Keratinocyte (primary cell): ENCODE measurements around the gene ARNT2. TPM values are rescaled to one million over a fixed set of nuclear protein-coding genes. Genes with fewer than 3 reads are reported as not detected.

Source experiments
- DNase-seq: peaks from one replicate; pipeline ENCODE4 v3.0.0-alpha.2; 2011; ENCODE audit warnings: low read depth, missing footprints, low spot score
- FAIRE-seq: peaks from 2 replicates; lab custom pipeline; 2011; peaks lifted over from hg19 to GRCh38; lab: Jason Lieb, UNC
- H2AFZ ChIP-seq: 2 replicates; pipeline ENCODE4 v1.6.0; 2012; ENCODE audit warnings: low read length, control low read depth, inconsistent platforms; ENCODE audit not compliant: control insufficient read depth
- H3K27ac ChIP-seq: 2 replicates; pipeline ENCODE4 v1.5.1; 2011; ENCODE audit warnings: low read length; ENCODE audit not compliant: control insufficient read depth, insufficient read depth
- H3K27me3 ChIP-seq: 3 replicates; pipeline ENCODE4 v1.6.0; 2011; ENCODE audit warnings: low read length; ENCODE audit not compliant: control insufficient read depth, insufficient read depth; ENCODE audit errors: extremely low read depth
- H3K36me3 ChIP-seq, 2 experiments: 2 replicates in 1 of 2; 3 replicates in 1 of 2; pipeline ENCODE4 v1.5.1; 2011; ENCODE audit warnings: low read length in 2 of 2, mild to moderate bottlenecking in 1 of 2; ENCODE audit not compliant: control insufficient read depth in 2 of 2, insufficient read depth in 2 of 2; ENCODE audit errors: extremely low read depth in 1 of 2
- H3K4me1 ChIP-seq: 3 replicates; pipeline ENCODE4 v1.5.1; 2011; ENCODE audit warnings: low read length; ENCODE audit not compliant: control insufficient read depth, insufficient read depth; ENCODE audit errors: extremely low read depth
- H3K4me2 ChIP-seq: 3 replicates; pipeline ENCODE4 v1.6.0; 2011; ENCODE audit warnings: low read depth, low read length; ENCODE audit not compliant: control insufficient read depth, insufficient read depth; ENCODE audit errors: extremely low read depth
- H3K4me3 ChIP-seq, 3 experiments: fragments of 200-600 bp in 1 of 3; sonication (generic) in 1 of 3; 2 replicates in 2 of 3; 3 replicates in 1 of 3; pipeline ENCODE4 v1.5.1; 2011 to 2016; ENCODE audit warnings: low read length in 3 of 3, mild to moderate bottlenecking in 3 of 3, control low read depth in 2 of 3, inconsistent platforms in 1 of 3, low read depth in 1 of 3, mixed read lengths in 1 of 3, mixed run types in 1 of 3, moderate library complexity in 1 of 3; ENCODE audit not compliant: control insufficient read depth in 2 of 3, insufficient read depth in 2 of 3; ENCODE audit errors: extremely low read depth in 1 of 3
- H3K79me2 ChIP-seq: 2 replicates; pipeline ENCODE4 v1.6.0; 2012; ENCODE audit warnings: low read length; ENCODE audit not compliant: control insufficient read depth, insufficient read depth
- H3K9ac ChIP-seq: 3 replicates; pipeline ENCODE4 v1.6.0; 2011; ENCODE audit warnings: low read length; ENCODE audit not compliant: control insufficient read depth, insufficient read depth; ENCODE audit errors: extremely low read depth
- H3K9me1 ChIP-seq: 3 replicates; pipeline ENCODE4 v1.6.0; 2011; ENCODE audit warnings: low read length; ENCODE audit not compliant: control insufficient read depth, insufficient read depth; ENCODE audit errors: extremely low read depth
- H3K9me3 ChIP-seq: 2 replicates; pipeline ENCODE4 v1.5.1; 2012; ENCODE audit warnings: low read depth, low read length; ENCODE audit not compliant: control insufficient read depth
- H4K20me1 ChIP-seq: 3 replicates; pipeline ENCODE4 v1.6.0; 2011; ENCODE audit warnings: low read length; ENCODE audit not compliant: control insufficient read depth, insufficient read depth; ENCODE audit errors: extremely low read depth
- CTCF ChIP-seq, 3 experiments: IDR thresholded peaks in 1 of 3; conservative IDR thresholded peaks in 1 of 3; optimal IDR thresholded peaks in 1 of 3; 2 replicates in 2 of 3; 3 replicates in 1 of 3; pipeline versions ENCODE3 to v1.5.1; 2011; ENCODE audit warnings: low read length in 3 of 3, mild to moderate bottlenecking in 3 of 3, moderate library complexity in 2 of 3, control low read depth in 1 of 3, inconsistent platforms in 1 of 3; ENCODE audit not compliant: insufficient read depth in 2 of 3; ENCODE audit errors: extremely low read depth in 1 of 3
- EZH2 ChIP-seq: IDR thresholded peaks from one replicate; pipeline ENCODE4 v1.6.1; 2012; ENCODE audit warnings: inconsistent platforms, mild to moderate bottlenecking, low read length, moderate library complexity
- dilution Hi-C: fragments of 300-500 bp; cut with MboI; formaldehyde crosslinking; loops from one replicate; pipeline ENCODE4 v1.7.0; 2020; ENCODE audit warnings: low sequenced_read_pairs; ENCODE audit not compliant: extremely low pct_ligation_motif_present
- polyA plus RNA-seq, 5 experiments: library from polyadenylated mRNA; depleted of rRNA in 3 of 5; stranded (reverse) in 3 of 5; stranded (forward) in 1 of 5; unstranded in 1 of 5; fragments of >200 nt; gene quantifications; 1 replicate in 1 of 5; 2 replicates in 3 of 5; 3 replicates in 1 of 5; pipeline versions ENCODE4 v1.2.1 to v1.2.3, GENCODE V29; 2011 to 2012; ENCODE audit warnings: missing spikeins in 2 of 5, low read depth in 1 of 5, low replicate concordance in 1 of 5

ARNT2 gene
- polyA plus RNA-seq, 1 donor (not counting 4 experiments of a cell fraction or from before 2014, with no cell fraction given) = 0.16 TPM

- H3K4me1 ChIP-seq = no peaks in the 10 kb centered on the region
- DNase-seq (no peak), FAIRE-seq (no peak)
- dilution Hi-C loops = no loop called here
- no peak overlapping the region for H3K4me2 ChIP-seq
- no peaks in the 10 kb centered on the region for H3K9me1 ChIP-seq
- no peak overlapping the region for H2AFZ ChIP-seq
- no peaks in the 10 kb centered on the region for H3K79me2 ChIP-seq
- H3K4me3 ChIP-seq = no peak overlapping the region
- H3K27me3 ChIP-seq = peaks cover 3% of the 10 kb centered on the region
- no peak overlapping the region for H3K9ac ChIP-seq
- no peaks in the 10 kb centered on the region for H3K36me3 ChIP-seq
- H3K27ac ChIP-seq = no peak overlapping the region
- no peaks in the 10 kb centered on the region for H3K9me3 ChIP-seq
- no peaks in the 10 kb centered on the region for H4K20me1 ChIP-seq
- TF ChIP-seq EZH2 = no peak
- TF ChIP-seq CTCF (optimal IDR thresholded peaks at IDR 0.05 in 1 of 3, IDR thresholded peaks at IDR 0.05 in 1 of 3, conservative IDR thresholded peaks at IDR 0.05 in 1 of 3; ENCODE audit: extremely low read depth in 1 of 3, insufficient read depth in 2 of 3, low read length in 3 of 3) = no peak
Measured at GRCh38 chr15:80429964-80430363, 25.8 kb downstream of the ARNT2 start.

GRCh38 chr15:80431635-80432344 is 27.6 kb downstream of the ARNT2 start:
- no peak overlapping the region for H2AFZ ChIP-seq
- H3K4me2 ChIP-seq = no peak overlapping the region
- FAIRE-seq (no peak), DNase-seq (no peak)
- dilution Hi-C loops = no loop called here
- no peak for TF ChIP-seq EZH2
- no peaks in the 10 kb centered on the region for H3K79me2 ChIP-seq
- H3K27ac ChIP-seq = no peak overlapping the region
- no peak overlapping the region for H3K4me3 ChIP-seq
- H4K20me1 ChIP-seq = no peaks in the 10 kb centered on the region
- no peak overlapping the region for H3K9ac ChIP-seq
- H3K9me1 ChIP-seq = no peaks in the 10 kb centered on the region
- no peaks in the 10 kb centered on the region for H3K9me3 ChIP-seq
- no peaks in the 10 kb centered on the region for H3K36me3 ChIP-seq
- H3K4me1 ChIP-seq = peaks cover 9% of the 10 kb centered on the region
- peaks cover 3% of the 10 kb centered on the region for H3K27me3 ChIP-seq

GRCh38 chr15:80432345-80432702 is 28.1 kb downstream of the ARNT2 start:
- no peaks in the 10 kb centered on the region for H4K20me1 ChIP-seq
- no peaks in the 10 kb centered on the region for H3K27me3 ChIP-seq
- no peak overlapping the region for H3K27ac ChIP-seq
- no peaks in the 10 kb centered on the region for H3K79me2 ChIP-seq
- no peaks in the 10 kb centered on the region for H3K9me3 ChIP-seq
- H3K4me1 ChIP-seq = peaks cover 14% of the 10 kb centered on the region
- no peak overlapping the region for H3K9ac ChIP-seq
- no peak for TF ChIP-seq EZH2
- no peak for TF ChIP-seq CTCF (optimal IDR thresholded peaks at IDR 0.05 in 1 of 3, IDR thresholded peaks at IDR 0.05 in 1 of 3, conservative IDR thresholded peaks at IDR 0.05 in 1 of 3; ENCODE audit: extremely low read depth in 1 of 3, insufficient read depth in 2 of 3, low read length in 3 of 3)
- H2AFZ ChIP-seq = no peak overlapping the region
- H3K4me3 ChIP-seq = no peak overlapping the region
- FAIRE-seq (no peak), DNase-seq (no peak)
- no peaks in the 10 kb centered on the region for H3K36me3 ChIP-seq
- H3K9me1 ChIP-seq = no peaks in the 10 kb centered on the region
- H3K4me2 ChIP-seq = no peak overlapping the region
- dilution Hi-C loops = no loop called here
